ENCODE measurements around the gene SNX25.
"Not testable (repeated sequence)": the region's sequence is repeated elsewhere in the genome, so short reads cannot be mapped to it uniquely, and the experiment has no call there.

Gene SNX25

DNA sequence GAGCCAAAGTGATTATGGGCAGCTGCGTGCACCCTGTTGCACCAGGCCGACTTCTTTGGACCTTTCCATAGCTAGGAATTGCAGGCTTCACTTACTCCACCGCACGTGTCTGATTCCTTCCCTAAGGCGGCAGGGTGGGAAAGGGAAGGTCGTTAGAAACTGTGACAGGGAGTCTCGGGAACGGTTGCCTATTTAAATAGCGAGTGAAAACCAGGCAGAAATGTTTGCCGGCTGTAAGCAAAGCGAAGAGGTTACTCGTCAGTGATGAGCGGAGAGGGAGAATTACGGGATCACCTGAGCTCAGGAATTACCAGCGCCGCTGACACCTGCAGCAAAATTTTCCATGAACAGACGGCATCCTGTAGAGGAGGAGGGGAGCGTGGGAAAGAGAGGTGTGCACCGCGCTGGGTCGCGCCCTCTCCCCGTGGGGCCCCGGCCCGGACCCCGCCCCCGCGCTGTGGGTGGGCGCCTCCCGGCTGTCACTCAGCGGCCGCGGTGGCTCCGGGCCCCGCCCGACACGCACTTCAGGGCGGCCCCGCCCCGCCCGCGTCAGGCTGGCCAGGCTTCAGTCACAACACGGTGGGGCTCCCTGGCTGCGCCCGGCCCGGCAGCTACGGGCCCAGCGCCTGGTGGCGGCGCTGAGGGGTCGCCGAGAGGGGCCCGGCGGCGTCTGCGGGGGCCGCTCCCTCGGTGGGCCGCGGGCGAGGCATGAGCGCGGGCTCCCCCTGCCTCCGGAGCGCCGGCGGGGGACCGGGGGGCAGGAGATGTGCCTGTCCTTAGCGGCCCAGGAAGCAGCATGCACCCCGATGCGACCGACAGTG, at the start of gene SNX25:
SNX25 (plus strand) TSS at position 568 of the 821 bp plus-strand sequence; CDS start at position 797, 229 bp downstream.
- DNase-seq (ENCODE audit: low read depth): peak; percentile 78

DNA sequence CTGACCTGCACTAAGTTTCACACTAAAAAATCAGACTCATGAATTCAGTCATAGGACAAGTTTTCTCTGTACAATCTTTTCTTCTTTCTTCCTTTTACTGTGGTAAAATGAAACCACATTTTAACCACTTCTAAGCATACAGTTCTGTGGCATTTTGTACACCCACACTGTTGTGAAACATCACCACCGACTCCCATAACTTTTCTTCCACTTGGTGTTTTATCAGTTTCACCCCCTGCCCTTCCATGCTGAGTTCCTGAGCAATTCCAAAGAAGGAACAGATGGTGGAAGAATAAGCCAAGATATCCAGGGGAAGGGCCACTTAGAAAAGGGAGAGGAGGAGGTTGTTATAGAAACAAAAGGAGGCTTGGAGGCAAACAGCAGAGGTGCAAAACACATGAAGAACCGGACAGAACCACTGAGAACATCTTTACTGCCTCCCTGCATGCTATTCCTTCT, 43.8 kb upstream of the SNX25 start:
- peak; percentile 83 for DNase-seq (ENCODE audit: low read depth)

DNA sequence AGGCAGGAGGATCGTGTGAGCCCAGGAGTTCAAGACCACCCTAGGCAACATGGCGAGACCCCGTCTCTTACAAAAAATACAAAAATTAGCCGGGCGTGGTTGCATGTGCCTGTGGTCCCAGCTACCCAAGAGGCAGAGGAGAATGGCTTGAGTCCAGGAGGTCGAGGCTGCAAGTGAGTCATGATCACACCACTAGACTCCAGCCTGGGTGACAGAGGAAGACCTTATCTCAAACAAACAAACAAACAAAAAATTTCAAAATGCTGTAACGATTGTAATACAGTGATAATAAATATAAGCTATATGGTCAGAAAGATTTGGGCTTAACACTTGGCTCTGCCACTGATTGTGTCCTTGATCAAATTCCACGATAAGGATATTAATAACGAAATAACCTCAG, 42.2 kb upstream of the SNX25 start:
- DNase-seq (ENCODE audit: low read depth): peak; percentile 28

DNA sequence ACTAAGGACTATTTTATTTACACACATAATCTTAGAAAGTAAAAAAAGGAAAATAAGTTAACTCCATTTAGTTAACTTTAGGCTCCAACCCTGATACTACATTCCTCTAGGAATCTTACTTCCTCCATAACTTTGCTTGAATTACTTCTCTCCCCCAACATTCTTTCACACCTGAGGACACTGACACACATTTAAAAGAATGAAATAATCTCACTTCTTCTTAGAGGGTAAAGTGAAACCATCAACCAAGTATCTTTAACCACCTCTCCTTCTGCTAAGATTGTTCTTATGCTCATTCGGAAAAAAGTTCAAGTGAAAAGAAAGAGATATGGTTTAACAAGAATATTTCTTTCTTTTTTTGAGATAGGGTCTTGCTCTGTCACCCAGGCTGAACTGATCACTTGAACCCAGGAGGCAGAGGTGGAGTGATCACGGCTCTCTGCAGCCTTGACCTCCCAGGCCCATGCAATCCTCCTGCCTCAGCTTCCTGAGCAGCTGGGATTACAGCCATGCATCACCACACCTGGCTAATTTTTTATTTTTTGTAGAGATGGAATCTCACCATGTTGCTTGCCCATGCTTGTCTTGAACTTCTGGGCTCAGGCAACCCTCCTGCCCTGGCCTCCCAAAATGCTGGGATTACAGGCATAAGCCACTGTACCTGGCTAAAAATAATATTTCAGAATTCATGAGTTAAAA, 37.9 kb upstream of the SNX25 start:
- DNase-seq (ENCODE audit: low read depth): no peak

DNA sequence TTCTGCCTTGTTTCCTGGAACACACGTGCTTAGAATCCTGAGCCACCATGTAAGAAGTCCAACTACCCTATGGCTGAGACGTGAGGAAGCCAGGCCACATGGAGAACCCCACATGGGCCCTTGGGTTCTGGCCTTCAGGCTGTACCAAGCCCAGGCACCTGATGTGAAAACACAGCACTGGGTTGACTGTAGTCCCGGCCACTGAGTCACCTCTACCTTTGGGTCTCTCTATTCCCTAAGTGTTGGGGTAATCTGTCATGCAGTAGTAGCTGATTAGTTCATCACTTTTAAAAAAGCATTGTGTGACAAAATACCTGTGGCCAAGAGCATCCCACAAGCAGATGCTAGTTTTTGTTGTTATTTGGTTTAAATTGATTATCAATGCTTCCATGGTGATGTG, 29.9 kb upstream of the SNX25 start:
- DNase-seq (ENCODE audit: low read depth): no peak

DNA sequence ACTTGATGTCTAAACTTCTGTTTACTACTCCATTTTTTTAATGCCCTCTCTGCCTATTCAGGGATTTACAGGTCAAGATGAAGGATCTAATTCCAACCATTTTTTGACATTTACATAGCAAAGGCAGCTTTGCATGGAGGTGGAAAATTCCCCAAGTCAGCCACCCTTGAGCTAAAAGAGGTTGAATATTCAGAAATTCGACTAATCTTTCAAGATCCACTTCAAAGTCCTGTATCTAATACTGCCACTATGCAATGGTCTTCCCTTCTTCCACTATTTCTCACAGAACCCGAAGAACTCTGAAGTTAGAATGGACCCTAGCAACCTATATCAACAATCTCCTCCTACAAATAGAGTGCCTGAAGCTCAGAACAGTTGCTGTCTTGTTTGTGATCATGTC, 27.2 kb upstream of the SNX25 start:
- no peak for DNase-seq (ENCODE audit: low read depth)

DNA sequence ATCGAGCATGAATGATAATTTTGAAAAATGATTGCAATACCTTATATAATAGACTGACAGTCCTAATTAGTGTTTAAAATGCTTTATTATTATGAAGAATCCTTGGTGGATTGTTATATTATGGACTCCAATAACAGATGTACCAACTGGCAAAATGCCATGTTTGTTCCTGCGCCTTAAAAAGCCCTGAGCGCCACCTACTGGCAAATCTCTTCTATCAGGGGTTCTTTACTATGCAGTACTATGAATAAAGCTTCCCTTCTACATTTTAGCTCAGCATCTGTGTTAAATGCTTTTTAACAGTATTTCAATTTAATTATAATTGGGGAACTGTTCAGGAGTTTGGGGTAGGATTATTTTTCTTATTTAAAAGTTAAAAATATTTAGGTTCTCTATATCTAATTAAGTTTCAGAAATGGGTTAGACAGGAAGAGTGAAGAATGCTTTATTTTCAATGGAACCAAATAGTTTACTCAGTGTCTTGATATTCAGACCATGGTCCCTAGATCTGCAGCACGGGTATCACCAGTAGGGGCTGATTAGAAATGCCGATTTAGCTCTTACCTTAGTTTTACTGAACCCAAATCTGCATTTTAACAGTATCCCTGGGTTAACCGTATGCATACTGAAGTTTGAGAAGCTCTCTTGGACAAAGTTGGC, 25.6 kb upstream of the SNX25 start:
- peak; percentile 91 for DNase-seq (ENCODE audit: low read depth)

DNA sequence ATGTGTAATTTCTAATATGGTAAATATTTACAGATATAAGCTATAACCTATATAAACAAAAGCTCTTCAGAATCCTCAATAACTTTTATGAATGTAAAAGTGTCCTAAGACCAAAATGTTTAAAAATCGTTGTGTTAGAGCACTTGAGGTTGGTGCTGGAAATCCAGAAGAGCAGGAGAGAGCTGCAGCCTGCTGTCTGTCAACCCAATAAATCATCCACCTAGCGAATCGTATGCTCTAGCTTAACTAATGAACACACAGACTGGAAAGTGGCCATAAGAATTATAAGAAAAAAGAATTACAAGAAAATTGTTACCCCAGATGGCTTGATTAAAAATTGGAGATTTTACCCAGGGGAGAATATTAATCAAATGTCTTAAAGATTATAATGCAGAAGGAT, 22.6 kb upstream of the SNX25 start:
- no peak for DNase-seq (ENCODE audit: low read depth)

DNA sequence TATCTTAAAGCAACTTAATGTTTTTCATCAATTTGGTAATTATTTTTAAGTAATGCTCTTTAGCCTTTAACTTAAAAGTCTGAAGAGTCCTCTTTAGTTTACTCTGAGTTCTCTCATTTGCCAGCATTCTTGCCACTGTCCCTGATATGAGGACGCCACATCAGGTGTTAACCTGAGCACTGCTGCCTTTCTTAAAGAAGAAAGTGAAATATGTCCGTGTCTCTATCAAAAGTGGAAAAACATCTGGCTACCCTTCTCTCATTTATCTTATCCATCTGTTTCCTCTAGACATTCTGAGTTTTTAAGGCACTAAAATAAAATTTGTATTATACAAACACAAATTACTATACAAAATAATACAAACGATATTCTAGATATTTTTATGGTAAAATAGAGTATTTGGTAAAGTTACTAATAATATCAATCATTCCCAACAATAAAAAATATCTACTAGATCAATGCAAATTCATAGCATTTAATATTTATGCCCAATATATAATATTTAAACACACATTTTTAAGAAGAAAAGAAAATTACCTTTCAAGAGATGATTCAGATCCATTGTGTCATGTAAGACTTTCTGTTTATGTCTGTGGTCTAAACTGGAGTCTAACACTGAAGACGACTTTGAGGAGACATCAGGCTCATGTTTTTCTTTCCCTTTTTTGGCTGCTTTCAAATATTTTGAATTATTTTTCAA, 19.6 kb upstream of the SNX25 start:
- peak; percentile 44 for DNase-seq (ENCODE audit: low read depth)

DNA sequence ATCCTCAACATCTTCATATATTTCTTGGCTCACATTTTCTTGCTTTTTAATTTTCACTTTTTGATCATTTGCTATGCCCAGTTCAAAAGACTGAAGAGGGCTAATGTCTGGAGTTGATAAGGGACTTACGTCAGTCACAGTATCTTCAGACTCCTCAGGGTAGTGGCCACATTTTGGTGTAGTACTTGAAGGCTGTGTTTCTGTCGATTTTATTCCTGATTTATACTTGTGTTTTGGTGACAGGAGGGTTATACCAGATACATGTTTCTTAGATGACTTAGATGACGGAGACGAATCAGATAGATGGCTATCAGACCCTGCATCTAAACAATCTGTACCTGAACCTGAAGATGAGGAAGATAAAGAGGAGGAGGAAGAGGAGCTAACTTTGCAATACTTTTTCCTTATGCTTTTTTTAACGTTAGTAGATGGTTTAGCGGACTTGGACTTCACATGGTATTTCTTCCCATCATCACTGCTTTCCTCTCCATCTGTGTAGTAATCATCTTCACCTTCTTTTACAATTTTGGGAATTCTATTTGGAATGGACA, 19.0 kb upstream of the SNX25 start:
- no peak for DNase-seq (ENCODE audit: low read depth)

DNA sequence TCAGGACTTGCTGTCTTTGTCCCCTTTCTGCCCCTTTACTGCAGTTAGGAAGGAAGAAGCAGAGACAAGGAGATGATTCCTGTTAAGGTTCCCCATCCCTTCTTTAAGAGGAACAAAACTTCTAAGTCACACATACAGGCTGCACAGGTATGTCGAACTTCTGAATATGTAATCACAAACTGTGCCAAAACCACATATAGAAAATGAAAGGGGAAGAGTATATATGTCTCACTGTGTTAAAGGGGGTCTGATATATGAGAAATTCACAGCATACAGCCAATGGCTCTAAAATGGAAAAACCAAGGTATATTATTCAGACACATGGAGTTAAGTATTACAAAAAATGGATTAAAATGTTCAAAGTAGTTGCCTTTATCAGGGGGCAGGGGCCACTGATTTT, 17.3 kb upstream of the SNX25 start:
- no peak for DNase-seq (ENCODE audit: low read depth)

DNA sequence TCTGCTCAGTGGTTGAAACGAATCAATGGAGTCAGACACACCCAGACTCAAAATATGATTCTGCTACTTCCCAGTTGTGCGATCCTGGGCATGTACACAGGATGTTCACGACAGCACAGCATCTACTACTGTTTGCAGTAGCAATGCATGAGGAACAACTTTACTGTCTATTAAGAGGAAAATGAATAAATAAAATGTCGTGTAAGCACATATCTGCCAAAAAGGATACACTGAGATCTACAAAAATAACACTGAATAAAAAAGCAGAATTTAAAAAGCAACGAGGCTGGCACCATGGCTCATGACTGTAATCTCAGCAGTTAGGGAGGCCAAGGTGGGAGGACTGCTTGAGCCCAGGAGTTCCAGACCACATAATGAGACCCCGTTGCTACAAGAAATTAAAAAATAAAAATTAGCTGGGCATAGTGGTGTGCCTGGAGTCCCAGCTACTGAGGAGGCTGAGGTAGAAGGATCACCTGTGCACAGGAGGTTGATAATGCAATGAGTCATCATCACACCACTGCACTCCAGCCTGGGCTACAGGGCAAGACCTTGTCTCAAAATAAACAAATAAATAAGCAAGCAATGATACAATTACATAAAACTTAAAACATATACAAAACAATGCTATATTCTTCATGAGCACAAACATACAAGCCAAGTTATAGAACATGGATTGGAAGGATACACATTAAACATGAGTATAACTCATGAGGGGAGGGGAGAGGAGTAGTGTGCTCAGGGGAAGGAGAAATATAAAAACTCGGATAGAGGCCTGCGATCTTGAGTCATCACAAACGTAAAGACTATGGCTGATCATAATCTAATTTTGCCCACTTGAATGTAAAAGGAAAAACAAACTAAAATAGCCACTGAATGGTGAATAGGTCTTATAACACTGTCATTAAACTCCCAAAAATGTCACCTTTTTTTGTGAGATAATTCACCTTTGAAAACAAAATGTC, 14.2 kb upstream of the SNX25 start:
- no peak for DNase-seq (ENCODE audit: low read depth)

DNA sequence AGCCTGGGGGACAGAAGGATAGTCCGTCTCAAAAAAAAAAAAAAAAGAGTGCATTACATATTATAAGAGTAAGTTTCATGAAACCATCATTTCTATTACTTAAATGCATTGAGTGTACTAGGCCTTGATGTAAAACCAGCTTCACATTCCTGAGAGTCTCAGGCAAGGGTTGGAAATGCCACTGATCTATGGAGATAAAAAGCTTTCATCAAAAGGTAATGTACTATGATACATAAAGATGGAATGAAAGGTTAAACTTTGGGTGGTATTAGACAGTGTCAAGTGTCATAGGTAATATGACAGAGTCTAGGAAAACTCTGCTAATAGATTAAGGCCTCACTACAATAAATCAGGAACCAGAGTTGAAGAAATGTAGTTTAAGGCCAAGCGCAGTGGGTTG, 13.0 kb upstream of the SNX25 start:
- no peak for DNase-seq (ENCODE audit: low read depth)

DNA sequence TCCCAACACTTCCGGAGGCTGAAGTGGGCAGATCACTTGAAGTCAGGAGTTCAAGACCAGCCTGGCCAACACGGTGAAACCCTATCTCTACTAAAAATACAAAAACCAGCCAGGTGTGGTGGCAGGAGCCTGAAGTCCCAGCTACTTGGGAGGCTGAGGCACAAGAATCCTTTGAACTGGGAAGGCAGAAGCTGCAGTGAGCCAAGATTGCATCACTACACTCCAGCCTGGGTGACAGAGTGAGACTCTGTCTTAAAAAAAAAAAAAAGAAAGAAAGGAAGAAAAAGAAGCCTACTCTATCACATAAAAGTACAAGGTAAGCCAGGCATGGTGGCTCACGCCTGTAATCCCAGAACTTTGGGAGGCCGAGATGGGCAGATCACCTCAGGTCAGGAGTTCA, 11.2 kb upstream of the SNX25 start:
- not testable (repeated sequence) for DNase-seq (ENCODE audit: low read depth)

DNA sequence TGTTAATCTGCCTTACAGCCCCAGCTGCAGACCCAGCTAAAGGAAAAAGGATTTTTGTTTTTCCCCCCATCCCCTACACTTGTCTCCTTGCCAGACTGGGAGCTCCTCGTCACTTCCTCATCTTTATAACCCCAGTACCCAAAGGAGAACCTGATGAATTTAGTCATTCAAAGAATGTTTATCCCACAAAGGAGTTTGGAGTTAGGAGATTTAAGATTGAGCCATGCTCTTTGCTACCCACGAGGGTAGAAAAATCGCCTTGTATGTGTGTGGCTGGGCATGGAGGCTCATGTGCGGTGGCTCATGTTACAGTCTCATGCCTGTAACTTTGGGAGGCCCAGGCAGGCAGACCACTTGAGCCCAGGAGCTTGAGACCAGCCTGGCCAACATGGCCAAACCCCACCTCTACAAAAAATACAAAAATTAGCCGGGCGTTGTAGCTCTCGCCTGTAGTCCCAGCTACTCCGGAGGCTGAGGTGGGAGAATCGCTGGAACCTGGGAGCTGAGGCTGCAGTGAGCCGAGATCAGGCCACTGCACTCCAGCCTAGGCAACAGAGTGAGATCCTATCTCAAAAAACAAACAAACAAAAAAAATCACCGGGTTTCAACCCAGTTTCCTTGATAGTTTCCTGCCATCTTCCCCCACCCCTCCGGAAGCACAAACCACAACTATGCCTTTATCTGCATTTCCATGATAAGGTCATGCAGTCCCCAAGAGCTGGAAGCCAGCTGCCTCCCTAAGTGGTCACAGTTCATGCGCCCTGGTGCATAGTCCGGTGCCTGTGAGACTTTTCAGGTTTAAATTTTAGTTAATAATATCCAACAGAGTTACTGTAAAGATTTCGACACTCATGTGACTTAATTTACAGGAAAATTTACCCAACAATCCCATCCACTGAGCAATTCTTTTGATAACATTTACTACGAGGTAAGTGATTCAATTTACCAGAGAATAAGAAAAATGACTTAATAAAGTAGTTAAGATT, 7.1 kb upstream of the SNX25 start:
- peak; percentile 48 for DNase-seq (ENCODE audit: low read depth)

DNA sequence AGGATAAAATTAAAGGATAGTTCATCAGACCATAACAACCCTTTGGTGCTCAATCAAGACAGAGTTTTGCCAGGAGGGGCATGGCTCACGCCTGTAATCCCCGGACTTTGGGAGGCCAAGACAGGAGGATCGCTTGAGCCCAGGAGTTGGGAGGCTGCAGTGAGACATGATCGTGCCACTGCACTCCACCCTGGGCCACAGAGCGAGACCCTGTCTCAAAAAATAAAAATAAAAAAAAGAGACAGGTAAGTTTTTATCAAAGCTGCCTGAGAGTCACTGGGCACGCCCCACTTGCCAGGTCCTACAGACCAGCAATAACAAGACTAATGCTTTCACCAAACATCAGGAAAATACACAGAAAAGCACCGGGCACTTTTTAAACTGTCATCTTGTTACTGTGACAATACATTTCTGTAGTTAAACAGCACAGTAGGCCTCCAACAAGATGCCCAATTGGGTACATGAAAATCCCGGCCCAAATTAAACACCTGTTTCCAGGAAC, 6.4 kb upstream of the SNX25 start:
- DNase-seq (ENCODE audit: low read depth): no peak

DNA sequence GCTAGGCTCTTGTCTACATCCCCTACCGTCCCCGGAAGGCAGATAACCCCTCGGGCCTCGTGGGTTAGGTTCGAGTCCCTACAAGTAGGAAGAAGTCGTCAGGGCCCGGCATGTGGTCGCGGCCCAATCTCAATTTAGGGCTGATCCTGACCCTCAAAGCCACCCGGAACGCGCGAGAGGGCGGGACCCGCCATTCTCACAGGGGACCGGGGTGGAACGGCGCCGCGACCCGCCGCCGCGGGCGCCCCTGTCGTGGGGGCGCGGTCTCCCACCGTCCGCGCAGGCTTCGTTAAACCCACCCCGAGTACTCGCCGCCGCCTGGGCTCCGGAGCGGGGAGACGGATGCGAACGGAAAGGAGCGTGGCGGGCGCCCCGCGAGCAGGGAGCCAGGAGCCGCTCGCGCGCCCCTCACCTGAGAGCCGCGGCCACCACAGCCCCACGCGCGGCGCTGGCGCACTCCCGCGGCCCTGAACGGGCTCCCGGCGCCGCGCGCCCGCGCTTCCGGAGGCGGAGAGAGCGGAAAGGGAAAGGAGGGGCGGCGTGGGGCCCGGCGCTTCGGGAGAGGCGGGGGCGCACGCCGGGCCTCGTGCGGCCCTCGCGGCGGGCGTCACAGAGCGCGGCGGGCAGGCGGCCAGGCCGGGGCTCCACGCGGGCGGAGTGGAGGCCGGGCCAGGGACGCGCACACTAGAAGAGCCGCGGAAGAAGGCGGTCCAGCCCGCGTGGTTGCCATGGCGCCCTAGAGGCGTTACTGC, 5.7 kb upstream of the SNX25 start, which contains the start of gene CFAP97:
CFAP97 (minus strand) TSS at position 515 of the 752 bp plus-strand sequence. CDS start 12,804 bp downstream, outside the sequence.
- peak; percentile 93 for DNase-seq (ENCODE audit: low read depth)

DNA sequence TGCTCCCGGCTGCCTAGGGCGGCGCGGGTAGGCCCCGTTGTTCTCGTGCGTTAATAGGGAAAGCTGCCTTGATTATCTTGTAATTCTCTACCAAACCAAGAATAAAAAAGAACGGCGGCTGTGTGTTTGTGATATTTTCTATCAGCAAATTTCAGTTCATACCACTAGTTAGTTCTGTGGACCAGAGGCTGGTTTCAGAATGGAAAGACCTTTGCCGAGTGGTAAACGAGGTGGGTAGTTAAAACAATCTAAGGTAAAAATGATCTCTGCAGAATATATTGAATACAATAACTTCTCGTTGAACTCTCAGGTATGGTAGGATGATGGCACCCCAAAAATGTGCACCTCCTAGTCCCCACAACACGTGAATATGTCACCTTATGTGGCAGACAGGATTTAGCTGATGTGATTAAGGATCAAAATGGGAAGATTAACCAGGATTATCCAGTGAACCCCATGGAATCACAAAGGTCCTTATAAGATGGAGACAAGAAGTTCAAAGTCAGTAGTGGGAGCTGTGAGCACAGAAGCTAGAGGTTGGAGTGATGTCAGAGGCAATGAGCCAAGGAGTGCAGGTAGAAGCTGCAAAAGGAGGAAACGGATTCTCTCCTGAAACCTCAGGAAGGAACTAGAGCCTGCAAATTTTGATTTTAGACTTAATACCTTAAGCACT, 5.0 kb upstream of the SNX25 start:
- no peak for DNase-seq (ENCODE audit: low read depth)
